Measurements from ENCODE around the gene FLT3LG.

FLT3LG gene

DNA sequence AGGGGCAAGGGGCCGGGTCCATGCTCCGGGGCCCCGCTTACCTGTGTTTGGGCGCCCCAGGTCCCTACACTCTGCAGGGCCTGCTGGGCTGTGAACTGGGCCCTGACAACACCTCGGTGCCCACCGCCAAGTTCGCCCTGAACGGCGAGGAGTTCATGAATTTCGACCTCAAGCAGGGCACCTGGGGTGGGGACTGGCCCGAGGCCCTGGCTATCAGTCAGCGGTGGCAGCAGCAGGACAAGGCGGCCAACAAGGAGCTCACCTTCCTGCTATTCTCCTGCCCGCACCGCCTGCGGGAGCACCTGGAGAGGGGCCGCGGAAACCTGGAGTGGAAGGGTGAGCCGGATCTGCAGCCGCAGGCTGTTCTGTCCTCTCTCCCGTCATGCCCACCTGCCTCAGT, 40.1 kb downstream of the FLT3LG start:
- Mint-ChIP-seq H3K4me3 (peak overlapping the region; percentile 98), H3K27me3 (no peaks in the 10 kb centered on the region), H3K9me3 (no peaks in the 10 kb centered on the region), H3K4me1 (peaks cover 30% of the 10 kb centered on the region), H3K36me3 (peaks cover 3% of the 10 kb centered on the region), H3K27ac (no peak overlapping the region)
- no peak for ATAC-seq (ENCODE audit: low read depth)
- DNase-seq (ENCODE audit: low spot score in 2 of 2) = no peak

DNA sequence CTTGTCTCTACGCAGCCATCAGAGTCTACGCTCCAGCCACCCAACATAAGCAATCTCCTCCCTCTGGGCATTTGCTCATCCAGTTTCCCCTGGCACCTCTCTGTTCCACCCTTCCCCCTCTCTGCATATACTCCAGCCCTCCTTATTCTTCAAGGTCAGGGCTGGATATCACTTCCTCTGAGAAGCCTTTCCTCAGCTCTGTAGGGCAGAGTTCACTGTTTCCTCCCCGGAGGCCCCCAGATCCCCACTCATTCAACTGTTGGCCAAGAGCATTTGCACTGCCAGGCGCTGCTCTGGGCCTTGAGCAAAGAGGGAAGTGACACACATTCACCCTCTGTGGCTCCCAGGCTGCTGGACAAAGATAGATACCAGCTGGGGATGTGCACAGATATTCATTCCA, 41.8 kb downstream of the FLT3LG start:
- H3K27ac Mint-ChIP-seq = no peak overlapping the region

DNA sequence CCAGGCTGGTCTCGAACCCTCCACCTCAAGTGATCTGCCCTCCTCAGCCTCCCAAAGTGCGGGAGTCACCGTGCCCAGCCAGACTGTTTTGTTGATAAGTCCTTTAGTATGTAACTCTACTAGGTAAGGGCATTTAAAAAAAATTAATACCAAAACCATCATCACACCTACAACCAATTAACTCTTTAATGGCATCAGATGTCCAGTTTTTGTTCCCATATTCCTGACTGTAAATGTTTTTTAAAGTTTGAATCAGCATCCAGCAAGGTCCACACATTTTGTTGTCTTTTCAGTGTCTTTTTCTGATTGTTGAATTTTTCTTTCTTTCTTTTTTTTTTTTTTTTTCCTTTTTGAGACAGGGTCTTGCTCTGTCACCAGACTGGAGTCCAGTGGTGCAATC, 44.0 kb downstream of the FLT3LG start:
- Mint-ChIP-seq H3K27me3 (no peaks in the 10 kb centered on the region), H3K4me1 (peaks cover 15% of the 10 kb centered on the region), H3K36me3 (peaks cover 7% of the 10 kb centered on the region), H3K27ac (no peak overlapping the region), H3K4me3 (no peak overlapping the region), H3K9me3 (no peaks in the 10 kb centered on the region)
- ATAC-seq (ENCODE audit: low read depth) = no peak
- no peak for DNase-seq (ENCODE audit: low spot score in 2 of 2)

More for the DNA sequence above, 41.8 kb downstream of the FLT3LG start:
- no peaks in the 10 kb centered on the region for H3K27me3 Mint-ChIP-seq
- peaks cover 7% of the 10 kb centered on the region for H3K36me3 Mint-ChIP-seq
- DNase-seq (ENCODE audit: low spot score in 2 of 2) = no peak
- ATAC-seq (ENCODE audit: low read depth) = no peak
- H3K4me1 Mint-ChIP-seq = peaks cover 28% of the 10 kb centered on the region
- H3K9me3 Mint-ChIP-seq = no peaks in the 10 kb centered on the region
- peak overlapping the region; percentile 32 for H3K4me3 Mint-ChIP-seq

DNA sequence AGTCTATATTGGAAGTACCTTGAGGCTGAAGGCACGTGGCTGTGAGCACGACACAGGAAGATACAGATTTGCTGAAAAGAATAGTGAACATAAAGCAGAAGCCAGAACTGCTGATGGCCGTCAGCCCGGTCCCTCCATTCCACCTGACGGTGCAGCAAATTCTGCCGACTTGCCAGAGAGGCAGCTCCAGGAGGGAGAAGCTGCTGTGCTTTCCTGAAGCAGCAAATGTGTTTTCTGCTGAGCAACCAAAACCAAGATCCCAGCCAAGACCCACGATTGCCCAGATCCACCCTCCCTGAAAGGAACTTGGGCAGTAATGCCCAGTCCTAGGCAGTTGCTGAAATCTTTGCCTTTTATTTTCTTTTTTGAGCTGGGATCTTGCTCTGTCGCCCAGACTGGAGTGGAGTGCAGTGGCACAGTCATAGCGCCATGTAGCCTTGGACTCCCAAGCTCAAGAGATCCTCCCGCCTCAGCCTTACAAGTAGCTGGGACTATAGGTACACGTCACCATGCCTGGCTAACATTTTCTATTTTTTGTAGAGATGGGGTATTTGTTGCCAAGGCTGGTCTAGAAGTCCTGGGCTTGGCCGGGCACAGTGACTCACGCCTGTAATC, 46.8 kb downstream of the FLT3LG start:
- ATAC-seq (ENCODE audit: low read depth) = no peak
- H3K27ac Mint-ChIP-seq = no peak overlapping the region
- H3K36me3 Mint-ChIP-seq = peaks cover 12% of the 10 kb centered on the region
- no peak overlapping the region for H3K4me3 Mint-ChIP-seq
- DNase-seq (ENCODE audit: low spot score in 2 of 2) = no peak
- no peaks in the 10 kb centered on the region for H3K27me3 Mint-ChIP-seq
- no peaks in the 10 kb centered on the region for H3K9me3 Mint-ChIP-seq
- peaks cover 9% of the 10 kb centered on the region for H3K4me1 Mint-ChIP-seq

DNA sequence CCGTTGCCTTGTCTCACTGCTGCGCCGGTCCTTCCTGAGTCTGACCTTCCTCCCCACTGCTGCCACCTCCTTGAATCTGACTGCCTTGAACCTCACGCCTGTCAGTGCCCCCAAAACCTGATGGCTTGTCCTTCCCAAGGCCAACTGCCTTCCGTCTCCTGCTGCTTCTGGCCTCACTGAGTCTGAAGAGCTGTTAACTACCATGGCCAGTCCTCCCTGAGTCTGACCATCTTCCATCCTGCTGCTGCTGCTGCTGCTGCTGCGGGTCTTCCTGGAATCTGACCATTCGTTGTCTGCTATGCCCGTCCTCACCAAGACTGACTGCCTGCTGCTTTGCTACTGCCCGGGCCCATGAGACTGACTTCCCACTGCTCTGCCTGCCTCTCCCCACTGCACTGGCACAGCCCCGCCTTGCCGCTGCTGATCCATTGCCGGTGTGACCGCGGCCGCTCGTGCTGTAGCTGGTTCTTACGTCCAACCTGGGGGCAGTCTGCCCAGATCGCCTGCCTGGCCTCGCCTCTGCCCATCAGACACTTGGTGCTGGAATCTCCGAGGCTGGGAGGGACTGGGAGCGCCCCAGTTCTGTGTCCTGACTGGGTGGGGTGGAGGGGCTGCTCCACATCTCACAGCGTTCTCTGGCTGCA, 50.9 kb downstream of the FLT3LG start:
- H3K4me1 Mint-ChIP-seq = peaks cover 14% of the 10 kb centered on the region
- H3K9me3 Mint-ChIP-seq = no peaks in the 10 kb centered on the region
- H3K27me3 Mint-ChIP-seq = peaks cover 2% of the 10 kb centered on the region
- peaks cover 8% of the 10 kb centered on the region for H3K36me3 Mint-ChIP-seq
- ATAC-seq (ENCODE audit: low read depth) (no peak), DNase-seq (ENCODE audit: low spot score in 2 of 2) (no peak)
- H3K27ac Mint-ChIP-seq = no peak overlapping the region
- H3K4me3 Mint-ChIP-seq = no peak overlapping the region

DNA sequence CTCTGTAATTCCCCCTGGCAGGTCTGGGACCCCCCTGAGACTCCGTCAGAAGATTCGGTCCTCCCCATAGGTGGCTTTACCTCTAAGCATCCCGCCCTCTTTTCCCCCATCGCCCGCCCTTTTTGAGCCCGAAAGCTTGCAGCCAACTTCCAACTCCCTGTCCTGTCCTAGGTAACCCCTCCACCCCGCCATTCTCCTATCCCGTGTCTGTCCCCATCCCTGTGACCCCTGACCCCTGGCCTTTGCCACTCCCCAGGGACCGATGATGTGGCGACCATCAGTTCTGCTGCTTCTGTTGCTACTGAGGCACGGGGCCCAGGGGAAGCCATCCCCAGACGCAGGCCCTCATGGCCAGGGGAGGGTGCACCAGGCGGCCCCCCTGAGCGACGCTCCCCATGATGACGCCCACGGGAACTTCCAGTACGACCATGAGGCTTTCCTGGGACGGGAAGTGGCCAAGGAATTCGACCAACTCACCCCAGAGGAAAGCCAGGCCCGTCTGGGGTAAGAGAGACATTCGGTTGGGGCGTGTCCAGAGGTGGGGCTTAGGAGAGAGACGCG, 54.3 kb downstream of the FLT3LG start:
- Mint-ChIP-seq H3K4me1 (peaks cover 18% of the 10 kb centered on the region), H3K4me3 (peak overlapping the region; percentile 78), H3K27me3 (peaks cover 2% of the 10 kb centered on the region), H3K27ac (peak overlapping the region; percentile 62), H3K36me3 (peaks cover 8% of the 10 kb centered on the region), H3K9me3 (no peaks in the 10 kb centered on the region)
- ATAC-seq (ENCODE audit: low read depth) (no peak), DNase-seq (ENCODE audit: low spot score in 2 of 2) (no peak)

DNA sequence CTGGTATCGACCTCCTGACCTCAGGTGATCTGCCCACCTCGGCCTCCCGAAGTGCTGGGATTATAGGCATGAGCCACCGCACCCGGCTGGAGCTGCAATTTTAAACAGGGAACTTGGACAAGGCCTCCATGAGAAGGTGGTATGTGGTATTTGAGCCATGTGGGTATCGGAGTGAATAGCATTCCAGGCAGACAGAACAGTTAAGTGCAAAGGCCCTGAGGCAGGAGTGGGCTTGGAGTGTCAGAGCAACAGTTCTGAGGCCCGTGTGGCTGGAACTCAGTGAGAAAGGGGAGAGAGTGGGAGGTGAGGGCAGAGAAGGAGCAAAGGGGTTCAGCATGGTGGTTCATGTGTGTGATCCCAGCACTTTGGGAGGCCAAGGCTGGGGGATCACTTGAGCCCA, 56.7 kb downstream of the FLT3LG start:
- ATAC-seq (ENCODE audit: low read depth) (no peak), DNase-seq (ENCODE audit: low spot score in 2 of 2) (no peak)
- Mint-ChIP-seq H3K27ac (no peak overlapping the region), H3K4me1 (peaks cover 29% of the 10 kb centered on the region), H3K9me3 (no peaks in the 10 kb centered on the region), H3K27me3 (peaks cover 2% of the 10 kb centered on the region), H3K36me3 (peaks cover 3% of the 10 kb centered on the region), H3K4me3 (no peak overlapping the region)

DNA sequence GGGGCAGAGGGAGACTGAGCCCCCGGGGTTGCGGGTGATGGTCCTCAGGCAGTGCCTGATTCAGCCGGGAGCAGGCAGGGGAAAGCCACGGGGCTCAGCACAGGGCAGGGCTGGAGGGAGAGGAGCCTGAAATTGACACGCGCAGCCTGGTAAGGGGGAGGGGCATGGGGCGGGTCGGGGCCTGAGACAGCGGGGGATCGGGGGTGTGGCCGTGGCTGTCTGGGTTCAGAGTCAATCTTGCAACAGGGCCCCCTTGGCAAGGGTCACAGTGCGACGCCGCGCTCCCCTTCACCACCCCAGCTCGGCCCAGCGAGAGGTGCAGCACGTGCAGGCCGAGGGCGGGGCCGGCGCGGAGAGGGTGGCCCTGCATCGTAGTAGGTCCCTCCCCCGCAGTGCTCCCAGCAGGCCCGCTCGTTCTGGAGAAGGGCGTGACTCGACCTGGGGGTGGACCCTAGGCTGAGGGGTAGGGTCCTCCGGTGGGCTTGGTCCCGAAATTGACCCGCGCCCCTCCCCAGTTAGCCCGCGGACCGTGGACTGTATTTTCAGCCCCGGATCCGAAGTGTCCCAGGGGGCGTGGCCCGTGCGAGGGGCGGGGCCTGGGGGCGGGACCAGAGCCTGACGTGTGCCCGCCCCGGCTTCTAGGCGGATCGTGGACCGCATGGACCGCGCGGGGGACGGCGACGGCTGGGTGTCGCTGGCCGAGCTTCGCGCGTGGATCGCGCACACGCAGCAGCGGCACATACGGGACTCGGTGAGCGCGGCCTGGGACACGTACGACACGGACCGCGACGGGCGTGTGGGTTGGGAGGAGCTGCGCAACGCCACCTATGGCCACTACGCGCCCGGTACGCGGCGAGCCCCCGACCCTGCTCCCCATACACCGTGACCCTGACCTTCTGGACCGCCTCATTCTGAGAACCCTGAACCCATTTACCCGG, 59.8 kb downstream of the FLT3LG start:
- peak overlapping the region; percentile 86 for H3K4me3 Mint-ChIP-seq
- peaks cover 20% of the 10 kb centered on the region for H3K4me1 Mint-ChIP-seq
- peaks cover 2% of the 10 kb centered on the region for H3K27me3 Mint-ChIP-seq
- peak overlapping the region; percentile 65 for H3K27ac Mint-ChIP-seq
- no peaks in the 10 kb centered on the region for H3K36me3 Mint-ChIP-seq
- ATAC-seq (ENCODE audit: low read depth) (peak; percentile 86), DNase-seq (ENCODE audit: low spot score in 2 of 2) (peak; percentile 87 to 97)
- no peaks in the 10 kb centered on the region for H3K9me3 Mint-ChIP-seq

DNA sequence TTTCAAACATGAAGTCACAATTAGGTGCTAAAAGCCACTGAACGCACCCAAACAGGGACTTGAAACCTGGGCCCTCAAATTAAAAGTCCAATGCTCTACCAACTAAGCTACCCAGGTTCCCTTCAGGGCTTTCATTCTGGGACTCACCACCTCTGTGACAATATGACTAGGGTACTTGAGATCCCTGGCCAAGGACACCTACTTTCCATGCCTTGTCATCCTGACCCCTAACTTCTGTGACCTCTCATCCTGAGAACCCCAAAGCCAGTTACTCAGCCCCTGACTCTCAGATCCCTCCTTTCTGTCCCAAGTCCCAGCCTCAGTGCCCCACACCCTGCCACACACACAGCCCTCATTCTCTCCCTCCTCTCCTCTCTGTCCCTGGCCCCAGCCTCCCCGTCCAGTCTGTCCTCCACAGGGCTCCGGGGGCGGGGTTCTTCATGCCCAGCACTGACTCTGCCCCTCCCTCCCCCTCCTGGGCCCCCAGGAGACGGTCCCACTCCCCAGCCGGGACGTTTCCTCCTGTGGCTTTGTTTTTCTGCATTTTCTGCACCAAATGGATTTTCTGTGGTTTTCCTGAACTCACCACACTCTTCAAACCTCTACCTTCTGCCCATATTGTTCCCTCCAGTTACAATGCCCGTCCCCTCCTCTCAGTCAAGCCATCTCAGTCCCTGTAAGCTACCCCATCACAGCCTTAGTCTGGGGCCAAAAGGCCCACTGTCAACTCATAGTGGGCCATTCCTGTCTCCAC, 60.8 kb downstream of the FLT3LG start:
- peak overlapping the region; percentile 65 for H3K27ac Mint-ChIP-seq
- no peaks in the 10 kb centered on the region for H3K9me3 Mint-ChIP-seq
- peaks cover 20% of the 10 kb centered on the region for H3K4me1 Mint-ChIP-seq
- DNase-seq (ENCODE audit: low spot score in 2 of 2) (no peak), ATAC-seq (ENCODE audit: low read depth) (no peak)
- no peaks in the 10 kb centered on the region for H3K36me3 Mint-ChIP-seq
- peak overlapping the region; percentile 86 for H3K4me3 Mint-ChIP-seq
- no peaks in the 10 kb centered on the region for H3K27me3 Mint-ChIP-seq

Data from memory B cell (primary cell).